Measurements from ENCODE around the gene MAST4. TPM values are rescaled to one million over a fixed set of nuclear protein-coding genes. Genes with fewer than 3 reads are reported as not detected.

MAST4 gene
- total RNA-seq, 1 donor from 2014 or later: 19.1 TPM

- DNase-seq (ENCODE audit: low read depth): no peak
- H3K36me3 ChIP-seq (ENCODE audit: control insufficient read depth, insufficient read depth, low read length): no peaks in the 10 kb centered on the region
- H3K4me3 ChIP-seq (ENCODE audit: low read depth, low read length): no peak overlapping the region
- no peak for TF ChIP-seq CTCF (IDR thresholded peaks at IDR 0.05; ENCODE audit: insufficient read depth, low read length, poor library complexity, severe bottlenecking)
- no peaks in the 10 kb centered on the region for H3K27me3 ChIP-seq (ENCODE audit: control insufficient read depth, insufficient read depth, low read length)
These were observed 234.4 kb downstream of the MAST4 start for GRCh38 chr5:66830636-66831035.

GRCh38 chr5:66839636-66840185 lies 243.5 kb downstream of the MAST4 start:
- DNase-seq (ENCODE audit: low read depth): no peak
- Histone ChIP-seq H3K27me3 (ENCODE audit: control insufficient read depth, insufficient read depth, low read length) (no peaks in the 10 kb centered on the region), H3K36me3 (ENCODE audit: control insufficient read depth, insufficient read depth, low read length) (no peaks in the 10 kb centered on the region), H3K4me3 (ENCODE audit: low read depth, low read length) (no peak overlapping the region)
- TF ChIP-seq CTCF (IDR thresholded peaks at IDR 0.05; ENCODE audit: insufficient read depth, low read length, poor library complexity, severe bottlenecking): no peak

- H3K36me3 ChIP-seq (ENCODE audit: control insufficient read depth, insufficient read depth, low read length): no peaks in the 10 kb centered on the region
- no peak overlapping the region for H3K4me3 ChIP-seq (ENCODE audit: low read depth, low read length)
- peak; percentile 45 for DNase-seq (ENCODE audit: low read depth)
- no peak for TF ChIP-seq CTCF (IDR thresholded peaks at IDR 0.05; ENCODE audit: insufficient read depth, low read length, poor library complexity, severe bottlenecking)
- H3K27me3 ChIP-seq (ENCODE audit: control insufficient read depth, insufficient read depth, low read length): no peaks in the 10 kb centered on the region
These were observed 244.4 kb downstream of the MAST4 start for GRCh38 chr5:66840511-66841013.

- Histone ChIP-seq H3K36me3 (ENCODE audit: control insufficient read depth, insufficient read depth, low read length) (no peaks in the 10 kb centered on the region), H3K27me3 (ENCODE audit: control insufficient read depth, insufficient read depth, low read length) (no peaks in the 10 kb centered on the region), H3K4me3 (ENCODE audit: low read depth, low read length) (no peak overlapping the region)
- no peak for DNase-seq (ENCODE audit: low read depth)
- TF ChIP-seq CTCF (IDR thresholded peaks at IDR 0.05; ENCODE audit: insufficient read depth, low read length, poor library complexity, severe bottlenecking): no peak
These were observed 245.1 kb downstream of the MAST4 start for GRCh38 chr5:66841264-66841663.

GRCh38 chr5:66842540-66842939 lies 246.3 kb downstream of the MAST4 start:
- Histone ChIP-seq H3K4me3 (ENCODE audit: low read depth, low read length) (no peak overlapping the region), H3K36me3 (ENCODE audit: control insufficient read depth, insufficient read depth, low read length) (no peaks in the 10 kb centered on the region), H3K27me3 (ENCODE audit: control insufficient read depth, insufficient read depth, low read length) (no peaks in the 10 kb centered on the region)
- no peak for DNase-seq (ENCODE audit: low read depth)
- TF ChIP-seq CTCF (IDR thresholded peaks at IDR 0.05; ENCODE audit: insufficient read depth, low read length, poor library complexity, severe bottlenecking): no peak

GRCh38 chr5:66843065-66843464 lies 246.9 kb downstream of the MAST4 start:
- no peak overlapping the region for H3K4me3 ChIP-seq (ENCODE audit: low read depth, low read length)
- DNase-seq (ENCODE audit: low read depth): no peak
- no peaks in the 10 kb centered on the region for H3K27me3 ChIP-seq (ENCODE audit: control insufficient read depth, insufficient read depth, low read length)
- TF ChIP-seq CTCF (IDR thresholded peaks at IDR 0.05; ENCODE audit: insufficient read depth, low read length, poor library complexity, severe bottlenecking): no peak
- no peaks in the 10 kb centered on the region for H3K36me3 ChIP-seq (ENCODE audit: control insufficient read depth, insufficient read depth, low read length)

Measured in kidney epithelial cell (primary cell).